IMR-90 (cell line): ENCODE results near the gene KCNMA1. TPM values are rescaled to one million over a fixed set of nuclear protein-coding genes. Genes with fewer than 3 reads are reported as not detected.

Experiments used
- ATAC-seq: fragments of 200-7000 bp; cut with Tn5 transposase; 2 replicates; pipeline ENCODE4 v1.9.1; 2020; ENCODE audit warnings: low read depth, mild to moderate bottlenecking, moderate library complexity
- BruUV-seq: library from RNA; stranded (reverse); fragments of 400-500 nt; replicated peaks from 2 replicates; lab custom pipeline; 2021; lab: Mats Ljungman, UMichigan
- CTCF ChIA-PET: fragments of 300-600 bp; formaldehyde crosslinking; extraction: SDS; loops from one replicate; lab custom pipeline; 2021; ENCODE audit warnings: antibody characterized with exemption; lab: Yijun Ruan, JAX
- POLR2A ChIA-PET: fragments of 300-600 bp; sonication (Branson Sonifier 250); formaldehyde crosslinking; loops from one replicate; lab custom pipeline; 2022; ENCODE audit warnings: antibody characterized with exemption; ENCODE audit not compliant: unreplicated experiment; lab: Charles Lee
- DNase-seq: peaks from one replicate; pipeline ENCODE4 v3.0.0; 2013
- H2AFZ ChIP-seq: replicated peaks from 2 replicates; pipeline ENCODE3; 2013; ENCODE audit warnings: low read length, mild to moderate bottlenecking; ENCODE audit not compliant: poor library complexity
- H2AK5ac ChIP-seq: 2 replicates; pipeline ENCODE4 v1.6.1; 2013; ENCODE audit warnings: low read depth, low read length, inconsistent platforms
- H2AK9ac ChIP-seq: replicated peaks from 2 replicates; pipeline ENCODE3; 2013; ENCODE audit warnings: mild to moderate bottlenecking, low read depth, low read length, moderate library complexity; ENCODE audit not compliant: poor library complexity
- H2BK120ac ChIP-seq: 2 replicates; pipeline ENCODE4 v1.6.1; 2013; ENCODE audit warnings: low read depth, low read length, inconsistent platforms
- H2BK15ac ChIP-seq: 3 replicates; pipeline ENCODE4 v1.6.1; 2013; ENCODE audit warnings: low read depth, low read length, inconsistent platforms
- H2BK20ac ChIP-seq: 2 replicates; pipeline ENCODE4 v1.6.1; 2013; ENCODE audit warnings: low read depth, mild to moderate bottlenecking, inconsistent platforms, low read length, moderate library complexity
- H2BK5ac ChIP-seq: 2 replicates; pipeline ENCODE4 v1.6.1; 2013; ENCODE audit warnings: mild to moderate bottlenecking, low read depth, low read length, inconsistent platforms; ENCODE audit not compliant: poor library complexity, severe bottlenecking
- H3K14ac ChIP-seq: replicated peaks from 2 replicates; pipeline ENCODE4 v1.6.1; 2013; ENCODE audit warnings: low read depth, low read length, inconsistent platforms
- H3K18ac ChIP-seq: 2 replicates; pipeline ENCODE4 v1.6.1; 2013; ENCODE audit warnings: low read depth, low read length, control low read depth
- H3K23ac ChIP-seq: 2 replicates; pipeline ENCODE4 v1.6.1; 2013; ENCODE audit warnings: low read depth, low read length, inconsistent platforms
- H3K27ac ChIP-seq: 2 replicates; pipeline ENCODE4 v1.5.1; 2013; ENCODE audit warnings: mild to moderate bottlenecking, control low read depth, low read length; ENCODE audit not compliant: insufficient read depth
- H3K27me3 ChIP-seq: 2 replicates; pipeline ENCODE4 v1.6.1; 2013; ENCODE audit warnings: low read length; ENCODE audit not compliant: control insufficient read depth, insufficient read depth
- H3K36me3 ChIP-seq: 2 replicates; pipeline ENCODE4 v1.6.1; 2013; ENCODE audit warnings: low read length, mixed read lengths; ENCODE audit not compliant: control insufficient read depth, insufficient read depth
- H3K4ac ChIP-seq: 2 replicates; pipeline ENCODE4 v1.6.1; 2013; ENCODE audit warnings: low read depth, low read length, inconsistent platforms
- H3K4me1 ChIP-seq: 2 replicates; pipeline ENCODE4 v1.6.1; 2013; ENCODE audit warnings: low read length, mixed read lengths; ENCODE audit not compliant: control insufficient read depth, insufficient read depth
- H3K4me2 ChIP-seq: 2 replicates; pipeline ENCODE4 v1.6.1; 2013; ENCODE audit warnings: low read depth, mild to moderate bottlenecking, control low read depth, low read length, moderate library complexity
- H3K4me3 ChIP-seq: 2 replicates; pipeline ENCODE4 v1.5.1; 2013; ENCODE audit warnings: low read depth, mild to moderate bottlenecking, control low read depth, low read length, moderate library complexity; ENCODE audit not compliant: insufficient read depth
- H3K56ac ChIP-seq: 2 replicates; pipeline ENCODE4 v1.6.1; 2013; ENCODE audit warnings: low read length, inconsistent platforms; ENCODE audit not compliant: insufficient read depth; ENCODE audit errors: extremely low read depth
- H3K79me1 ChIP-seq, 2 experiments: 2 replicates each; pipeline ENCODE4 v1.6.1; 2013; ENCODE audit warnings: low read length in 2 of 2, inconsistent platforms in 1 of 2, low read depth in 1 of 2
- H3K9ac ChIP-seq: 2 replicates; pipeline ENCODE4 v1.6.1; 2013; ENCODE audit warnings: low read depth, low read length, control low read depth
- H3K9me1 ChIP-seq: 2 replicates; pipeline ENCODE4 v1.6.1; 2013; ENCODE audit warnings: low read length, inconsistent platforms; ENCODE audit not compliant: insufficient read depth
- H3K9me3 ChIP-seq: 2 replicates; pipeline ENCODE4 v1.6.1; 2013; ENCODE audit warnings: low read length; ENCODE audit not compliant: control insufficient read depth, insufficient read depth
- H4K20me1 ChIP-seq: 2 replicates; pipeline ENCODE4 v1.6.1; 2013; ENCODE audit warnings: low read length, inconsistent platforms; ENCODE audit not compliant: insufficient read depth
- H4K5ac ChIP-seq: 2 replicates; pipeline ENCODE4 v1.6.1; 2013; ENCODE audit warnings: mild to moderate bottlenecking, low read depth, low read length, control low read depth
- H4K8ac ChIP-seq, 2 experiments: 2 replicates each; pipeline ENCODE4 v1.6.1; 2013; ENCODE audit warnings: low read depth in 2 of 2, low read length in 2 of 2, control low read depth in 1 of 2, inconsistent platforms in 1 of 2
- H4K91ac ChIP-seq: 2 replicates; pipeline ENCODE4 v1.6.1; 2013; ENCODE audit warnings: low read depth, low read length, inconsistent platforms; ENCODE audit not compliant: insufficient read depth
- BHLHE40 ChIP-seq: fragments of 150-350 bp; IDR thresholded peaks from 2 replicates; pipeline ENCODE4 v1.6.1; 2016; ENCODE audit warnings: mild to moderate bottlenecking, low read depth, low read length
- CEBPB ChIP-seq: IDR thresholded peaks from 2 replicates; pipeline ENCODE4 v1.6.1; 2012; ENCODE audit warnings: low read depth, low read length, improper control_type of control experiment
- FOS ChIP-seq: fragments of 150-350 bp; IDR thresholded peaks from 2 replicates; pipeline ENCODE4 v1.6.1; 2016; ENCODE audit warnings: low read depth, low read length
- NFE2L2 ChIP-seq: fragments of 150-350 bp; IDR thresholded peaks from 2 replicates; pipeline ENCODE4 v1.6.1; 2016; ENCODE audit warnings: low read depth, mild to moderate bottlenecking, low read length
- POLR2A ChIP-seq: IDR thresholded peaks from 2 replicates; pipeline ENCODE4 v1.6.1; 2012; ENCODE audit warnings: mild to moderate bottlenecking, low read depth, low read length
- RAD21 ChIP-seq: IDR thresholded peaks from 2 replicates; pipeline ENCODE4 v1.6.1; 2012; ENCODE audit warnings: low read length, improper control_type of control experiment
- RCOR1 ChIP-seq: IDR thresholded peaks from 2 replicates; pipeline ENCODE4 v1.6.1; 2012; ENCODE audit warnings: mild to moderate bottlenecking, low read length, improper control_type of control experiment; ENCODE audit not compliant: insufficient replicate concordance
- RFX5 ChIP-seq: IDR thresholded peaks from 2 replicates; pipeline ENCODE4 v1.8.0; 2012; ENCODE audit warnings: low read depth, mild to moderate bottlenecking, low read length, moderate library complexity
- SMC3 ChIP-seq: fragments of 150-350 bp; IDR thresholded peaks from 2 replicates; pipeline ENCODE4 v1.6.1; 2016; ENCODE audit warnings: low read depth, mild to moderate bottlenecking, antibody characterized with exemption, low read length, moderate library complexity
- WGBS, 2 experiments: methylation state at CpG; one replicate each; pipeline versions ENCODE4 v1.1.5 to v1.1.7; 2013; ENCODE audit warnings: missing lambda C conversion rate in 2 of 2; ENCODE audit not compliant: insufficient read length in 1 of 2; ENCODE audit errors: extremely low coverage in 2 of 2; 5-methylcytosine and 5-hydroxymethylcytosine counted together
- dilution Hi-C: fragments of 300-500 bp; cut with HindIII; formaldehyde crosslinking; loops from one replicate; pipeline ENCODE4 v1.14.3; 2018; ENCODE audit warnings: low sequenced_read_pairs; ENCODE audit not compliant: unreplicated experiment
- in situ Hi-C: fragments of 300-500 bp; cut with MboI; formaldehyde crosslinking; loops from 3 replicates; pipeline ENCODE4 v1.14.3; 2019; ENCODE audit warnings: low sequenced_read_pairs, inconsistent platforms, mixed read lengths
- intact Hi-C: fragments of 100-400 bp; cut with micrococcal nuclease; formaldehyde crosslinking; loops from 2 replicates; pipeline ENCODE4 v1.10.0; 2022
- polyA plus RNA-seq, 3 experiments: library from polyadenylated mRNA; depleted of rRNA; stranded (reverse); fragments of >200 nt; gene quantifications; 2 replicates each; pipeline ENCODE4 v1.2.3, GENCODE V29; 2012; ENCODE audit warnings: low replicate concordance in 1 of 3
- total RNA-seq: library from RNA; depleted of rRNA; stranded (reverse); fragments of >200 nt; gene quantifications from 2 replicates; pipeline ENCODE4 v1.2.3, GENCODE V29; 2012
- TF ChIP-seq, protein P1 (sequence below): fragments of 150-350 bp; IDR thresholded peaks from 2 replicates; pipeline ENCODE4 v1.6.1; 2016; ENCODE audit warnings: low read depth, mild to moderate bottlenecking, low read length, moderate library complexity, borderline replicate concordance
- TF ChIP-seq, protein P2 (sequence below): fragments of 150-350 bp; IDR thresholded peaks from 2 replicates; pipeline ENCODE4 v1.6.1; 2017; ENCODE audit warnings: mild to moderate bottlenecking, antibody characterized with exemption, low read length, low read depth

KCNMA1 gene
- total and polyA plus RNA-seq, 2 of the 4 experiments (the other 2 are of a cell fraction), result 25.6 to 29.6 TPM

DNA sequence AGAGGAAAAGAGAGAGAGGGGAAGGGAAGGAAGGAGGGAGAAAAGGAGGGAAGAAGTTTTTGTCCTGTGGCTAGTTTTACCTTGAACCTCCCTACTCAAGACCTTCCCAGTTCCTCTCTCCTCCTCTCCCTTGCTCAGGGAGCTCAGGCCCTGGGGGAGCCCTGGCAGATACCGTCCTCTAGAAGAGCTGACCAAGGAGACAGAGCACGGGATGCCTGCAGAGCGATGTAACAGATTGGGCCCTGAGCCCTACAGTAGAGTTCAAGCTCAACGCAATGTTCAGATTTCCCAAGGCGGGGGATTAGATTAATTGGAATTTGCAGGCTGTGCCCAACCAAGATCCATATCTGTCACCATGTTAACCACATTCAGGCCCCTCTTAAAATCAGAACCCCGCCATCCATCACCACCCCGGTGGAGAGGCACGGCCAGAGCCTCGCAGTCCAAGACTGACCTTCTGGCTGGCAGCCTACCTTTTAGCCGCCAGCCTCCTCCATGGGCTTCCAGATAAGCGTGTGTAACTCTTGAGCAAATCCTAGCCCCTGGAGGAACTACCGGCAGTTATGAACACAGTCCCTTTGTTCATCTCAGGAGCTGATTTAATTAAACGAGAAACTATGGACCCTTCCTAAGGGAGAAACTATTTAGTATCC, 70.6 kb downstream of the KCNMA1 start:
- TF ChIP-seq POLR2A (no peak), RFX5 (no peak), RCOR1 (no peak), NFE2L2 (no peak), FOS (no peak), SMC3 (no peak), RAD21 (no peak), BHLHE40 (no peak), CEBPB (no peak)
- TF ChIP-seq, protein P1, sequence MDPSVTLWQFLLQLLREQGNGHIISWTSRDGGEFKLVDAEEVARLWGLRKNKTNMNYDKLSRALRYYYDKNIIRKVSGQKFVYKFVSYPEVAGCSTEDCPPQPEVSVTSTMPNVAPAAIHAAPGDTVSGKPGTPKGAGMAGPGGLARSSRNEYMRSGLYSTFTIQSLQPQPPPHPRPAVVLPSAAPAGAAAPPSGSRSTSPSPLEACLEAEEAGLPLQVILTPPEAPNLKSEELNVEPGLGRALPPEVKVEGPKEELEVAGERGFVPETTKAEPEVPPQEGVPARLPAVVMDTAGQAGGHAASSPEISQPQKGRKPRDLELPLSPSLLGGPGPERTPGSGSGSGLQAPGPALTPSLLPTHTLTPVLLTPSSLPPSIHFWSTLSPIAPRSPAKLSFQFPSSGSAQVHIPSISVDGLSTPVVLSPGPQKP, result no peak
- TF ChIP-seq, protein P2, sequence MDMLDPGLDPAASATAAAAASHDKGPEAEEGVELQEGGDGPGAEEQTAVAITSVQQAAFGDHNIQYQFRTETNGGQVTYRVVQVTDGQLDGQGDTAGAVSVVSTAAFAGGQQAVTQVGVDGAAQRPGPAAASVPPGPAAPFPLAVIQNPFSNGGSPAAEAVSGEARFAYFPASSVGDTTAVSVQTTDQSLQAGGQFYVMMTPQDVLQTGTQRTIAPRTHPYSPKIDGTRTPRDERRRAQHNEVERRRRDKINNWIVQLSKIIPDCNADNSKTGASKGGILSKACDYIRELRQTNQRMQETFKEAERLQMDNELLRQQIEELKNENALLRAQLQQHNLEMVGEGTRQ, result no peak
- H4K8ac ChIP-seq, result no peak overlapping the region
- in situ Hi-C loops, result no loop called here

More for the DNA sequence above, 70.6 kb downstream of the KCNMA1 start:
- Histone ChIP-seq H2AFZ (no peak overlapping the region), H3K4ac (no peak overlapping the region; the same call in 1 of the 2 replicates), H3K27ac (no peak overlapping the region), H3K36me3 (no peaks in the 10 kb centered on the region), H3K56ac (no peak overlapping the region), H3K18ac (no peak overlapping the region), H2AK9ac (no peak overlapping the region), H3K9ac (no peak overlapping the region), H4K91ac (no peak overlapping the region), H3K4me3 (no peak overlapping the region), H3K4me1 (peaks cover 14% of the 10 kb centered on the region), H3K27me3 (no peaks in the 10 kb centered on the region), H3K9me1 (peaks cover 26% of the 10 kb centered on the region), H3K9me3 (no peaks in the 10 kb centered on the region), H3K23ac (no peak overlapping the region), H2BK20ac (no peak overlapping the region), H3K14ac (no peak overlapping the region), H3K4me2 (no peak overlapping the region), H2AK5ac (no peak overlapping the region), H4K20me1 (no peaks in the 10 kb centered on the region), H2BK15ac (no peak overlapping the region), H3K79me1 (peaks cover 0 to 7% of the 10 kb centered on the region in 2 experiments; a peak in 1 of 4 replicates), H2BK120ac (peak overlapping the region; percentile 6; the same call in 1 of the 2 replicates), H4K5ac (no peak overlapping the region), H2BK5ac (no peak overlapping the region)
- ChIA-PET POLR2A (no interaction called here), CTCF (no interaction called here)
- ATAC-seq (no peak), DNase-seq (no peak)
- no TSS peak for BruUV-seq
- intact Hi-C loops (no loop called here), dilution Hi-C loops (no loop called here)
- WGBS, 2 experiments, result 89% methylated on average over 3 of the region's 13 CpGs; no CpG with 5 or more reads in 1 of the 2 experiments
